HG02970 (cell line): ENCODE results near the gene CDH4.

Experiments used
- ATAC-seq: cut with Tn5 transposase; IDR thresholded peaks from one replicate; pipeline ENCODE4 v1.9.1; 2021; ENCODE audit warnings: mild to moderate bottlenecking, moderate library complexity, moderate number of reproducible peaks; ENCODE audit not compliant: unreplicated experiment, low FRiP score

Gene CDH4

DNA sequence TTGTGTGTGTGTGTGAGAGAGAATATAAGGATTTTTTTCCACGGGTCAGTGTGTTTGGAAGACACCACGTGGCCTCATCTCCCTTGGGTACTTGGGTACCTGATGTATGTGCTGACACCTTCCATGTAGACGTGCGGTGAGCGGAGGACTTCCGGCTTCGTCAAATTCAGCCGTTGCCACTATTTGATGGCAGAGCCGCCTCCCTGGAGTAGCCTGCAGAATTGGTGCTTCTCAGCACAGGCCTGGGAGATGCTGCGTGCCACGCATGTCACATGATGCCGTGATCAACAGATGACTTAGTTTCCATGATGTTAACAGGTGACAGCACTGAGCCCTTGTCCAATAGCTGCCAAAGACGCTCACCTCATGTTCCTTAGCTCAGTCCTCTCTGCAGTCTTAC is 69.4 kb downstream of the CDH4 start:
- no peak for ATAC-seq

GRCh38 chr20:61322151-61322865 is 70.2 kb downstream of the CDH4 start:
- no peak for ATAC-seq

DNA sequence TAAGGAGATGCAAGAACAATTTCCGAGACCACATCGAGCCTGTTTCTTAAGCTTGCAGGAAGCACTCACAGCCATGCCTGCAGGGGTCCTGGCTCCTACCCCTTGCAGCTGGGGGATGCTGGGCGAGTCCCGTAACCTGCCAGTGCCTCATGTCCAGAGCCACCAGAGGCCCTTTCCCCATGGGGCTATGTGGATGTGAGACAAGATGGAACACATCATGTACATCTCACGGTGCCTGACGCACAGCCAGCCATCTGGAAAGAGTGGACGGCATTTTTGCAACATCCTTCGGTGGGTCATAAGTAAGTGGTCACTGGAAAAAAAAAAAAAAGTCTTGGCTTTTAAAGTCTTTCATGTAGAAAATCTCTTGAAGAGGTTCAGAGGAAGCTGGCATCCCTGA is 72.8 kb downstream of the CDH4 start:
- no peak for ATAC-seq

GRCh38 chr20:61325718-61326117 is 73.7 kb downstream of the CDH4 start:
- ATAC-seq = no peak

DNA sequence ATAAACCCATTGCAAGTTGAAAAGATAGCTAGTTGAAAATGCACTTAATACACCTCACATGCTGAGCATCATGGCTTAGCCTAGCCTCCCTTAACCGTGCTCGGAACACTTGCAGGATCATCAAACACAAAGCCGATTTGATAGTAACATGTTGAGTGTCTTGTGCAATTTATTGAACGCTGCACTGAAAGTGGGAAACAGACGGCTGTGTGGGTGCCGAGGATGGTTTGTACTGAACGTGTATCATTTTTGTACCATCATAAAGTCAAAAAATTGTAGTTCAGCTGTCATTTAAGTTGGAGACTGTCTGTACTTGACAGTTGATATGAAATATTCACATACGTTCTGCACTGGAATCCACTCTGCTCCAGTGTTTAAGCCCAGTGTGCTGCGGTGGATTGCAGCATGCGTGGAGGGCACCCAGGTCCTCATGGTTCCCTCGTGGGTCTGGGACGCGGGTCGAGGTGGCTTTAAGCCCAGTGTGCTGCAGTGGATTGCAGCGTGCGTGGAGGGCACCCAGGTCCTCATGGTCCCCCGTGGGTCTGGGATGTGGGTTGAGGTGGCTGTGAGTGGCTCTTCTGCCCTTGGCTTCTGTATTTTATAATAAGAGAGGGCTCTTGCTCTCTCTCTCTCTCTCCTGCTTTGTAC is 77.0 kb downstream of the CDH4 start:
- ATAC-seq = no peak

GRCh38 chr20:61330441-61330840 is 78.4 kb downstream of the CDH4 start:
- no peak for ATAC-seq

DNA sequence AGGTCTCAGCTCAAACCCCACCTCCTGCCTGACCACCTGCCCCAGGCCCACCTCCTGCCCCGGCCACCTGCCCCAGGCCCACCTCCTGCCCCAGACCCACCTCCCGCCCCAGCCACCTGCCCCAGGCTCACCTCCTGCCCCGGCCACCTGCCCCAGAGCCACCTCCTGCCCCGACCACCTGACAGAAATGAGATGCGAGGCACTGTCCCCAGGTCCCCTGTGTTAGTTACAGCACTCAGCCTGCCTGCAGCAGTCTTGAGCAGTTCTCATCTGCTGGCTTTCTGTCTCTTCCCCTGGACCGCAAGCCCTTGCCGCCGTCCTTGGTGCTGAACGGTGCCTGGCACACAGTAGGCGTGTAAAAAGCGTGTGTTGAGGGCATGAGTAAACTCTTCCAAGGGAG is 79.5 kb downstream of the CDH4 start:
- ATAC-seq = no peak

DNA sequence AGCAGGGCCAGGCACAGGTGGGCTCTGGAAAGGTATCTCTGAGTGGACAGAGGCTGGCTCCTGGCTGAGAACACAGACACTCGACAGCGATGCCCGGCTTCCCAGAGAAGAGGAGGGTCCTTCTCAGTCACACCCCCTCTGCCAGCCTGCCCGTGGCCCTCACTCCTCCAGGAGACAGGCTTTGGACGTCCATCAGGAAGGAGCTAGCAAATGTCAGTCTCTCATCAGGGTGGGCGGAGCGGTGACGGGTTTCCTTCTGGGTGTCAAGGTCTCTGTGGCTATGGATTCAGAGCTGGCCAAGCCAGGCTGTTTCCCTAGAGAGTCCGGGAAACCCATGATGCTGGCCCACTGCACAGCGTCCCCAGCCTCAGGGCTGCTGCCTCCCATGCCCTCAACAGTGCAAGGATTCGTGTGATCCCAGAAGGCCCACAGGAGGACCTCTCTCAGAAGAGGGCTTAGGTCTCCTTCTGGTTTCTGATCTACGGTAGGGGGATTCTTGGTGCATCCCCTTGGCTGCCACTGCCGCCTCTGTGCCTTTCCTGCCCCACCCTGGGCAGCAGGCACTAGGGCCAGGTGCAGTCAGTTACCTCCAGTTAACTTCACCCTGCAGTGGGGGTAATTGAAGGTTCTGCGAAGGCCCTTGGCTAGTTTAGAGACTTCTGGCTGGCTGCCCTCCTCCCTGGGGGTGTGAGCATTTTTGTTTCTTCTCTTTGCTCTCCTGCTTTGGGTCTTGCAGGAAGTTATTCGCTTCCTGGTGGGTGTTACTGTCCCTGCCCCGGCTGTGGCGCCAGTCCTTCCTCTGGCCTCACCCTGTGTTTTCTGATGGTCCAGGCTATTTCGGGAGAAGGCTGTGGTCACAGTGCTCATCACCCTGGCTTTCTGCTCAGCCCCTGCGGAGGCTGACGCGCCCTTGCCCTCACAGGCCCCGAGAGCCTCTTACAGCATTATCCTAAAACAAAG is 80.2 kb downstream of the CDH4 start:
- no peak for ATAC-seq

DNA sequence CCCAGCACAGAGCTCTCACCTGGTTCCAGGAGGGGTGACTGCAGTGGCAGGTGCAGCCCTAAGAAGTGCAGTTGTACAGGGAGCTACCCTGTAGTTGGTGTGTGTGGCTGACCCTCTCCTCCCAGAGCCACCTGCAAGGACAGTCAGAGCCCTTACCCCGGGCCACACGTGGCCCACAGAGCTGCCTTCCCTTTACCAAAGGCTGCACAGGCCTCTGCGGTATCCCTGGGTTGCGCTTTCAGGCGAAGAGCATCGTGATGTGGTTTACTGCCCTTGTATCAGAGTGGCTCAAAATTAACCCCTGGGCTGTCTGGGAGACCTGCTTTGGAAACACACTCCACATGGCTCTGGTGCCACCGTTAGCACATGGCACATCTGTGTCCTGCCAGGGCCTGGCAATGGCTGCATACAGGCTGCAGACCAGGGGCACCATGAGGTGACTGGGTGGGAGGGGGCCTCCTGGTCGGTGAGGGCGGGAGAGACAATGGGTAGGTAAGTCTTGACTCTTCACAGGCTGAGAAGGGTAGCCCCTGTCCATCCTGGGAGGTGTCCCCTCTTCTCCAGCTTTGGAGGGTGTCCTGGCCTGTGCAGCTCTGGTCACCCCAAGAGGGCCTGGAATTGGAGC is 81.5 kb downstream of the CDH4 start:
- no peak for ATAC-seq

GRCh38 chr20:61340157-61340556 is 88.1 kb downstream of the CDH4 start:
- no peak for ATAC-seq

DNA sequence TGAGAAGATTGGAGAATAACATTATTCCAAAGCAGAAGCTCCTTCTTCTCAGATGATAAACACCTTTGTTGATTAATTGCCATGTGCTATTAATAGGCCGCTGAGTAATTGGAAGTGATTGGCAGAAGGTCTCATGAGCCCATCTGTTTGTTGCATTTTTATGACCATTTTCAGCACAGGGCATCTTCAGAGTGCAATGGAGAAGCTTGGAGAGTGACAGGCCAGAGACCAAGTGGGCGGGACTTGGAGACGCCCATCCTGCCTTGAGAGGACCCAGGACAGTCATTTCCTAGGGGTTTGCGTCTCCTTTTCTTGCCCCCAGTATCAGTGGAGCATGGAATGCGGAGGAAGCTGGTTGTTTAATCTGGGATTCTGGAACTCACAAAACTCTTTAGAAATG is 89.5 kb downstream of the CDH4 start:
- no peak for ATAC-seq

DNA sequence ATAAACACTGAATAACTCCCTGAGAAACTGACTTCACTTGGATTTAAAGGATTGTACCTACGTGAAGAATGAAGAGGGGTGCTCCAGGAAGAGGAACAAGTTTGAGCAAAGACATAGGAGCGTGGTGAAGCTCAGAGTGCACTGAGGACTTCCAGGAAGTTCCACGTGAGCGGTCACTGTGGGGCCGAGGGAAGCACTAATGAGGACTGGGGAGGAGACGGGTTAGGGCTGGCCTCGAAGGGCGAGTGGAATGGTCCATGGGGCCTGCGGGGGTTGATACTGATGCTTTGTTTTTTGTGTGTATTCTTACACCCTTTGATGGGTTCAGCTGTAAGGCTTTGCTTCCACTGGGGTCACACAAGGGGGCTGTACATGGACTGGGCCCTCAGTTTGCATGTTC is 91.9 kb downstream of the CDH4 start:
- no peak for ATAC-seq

DNA sequence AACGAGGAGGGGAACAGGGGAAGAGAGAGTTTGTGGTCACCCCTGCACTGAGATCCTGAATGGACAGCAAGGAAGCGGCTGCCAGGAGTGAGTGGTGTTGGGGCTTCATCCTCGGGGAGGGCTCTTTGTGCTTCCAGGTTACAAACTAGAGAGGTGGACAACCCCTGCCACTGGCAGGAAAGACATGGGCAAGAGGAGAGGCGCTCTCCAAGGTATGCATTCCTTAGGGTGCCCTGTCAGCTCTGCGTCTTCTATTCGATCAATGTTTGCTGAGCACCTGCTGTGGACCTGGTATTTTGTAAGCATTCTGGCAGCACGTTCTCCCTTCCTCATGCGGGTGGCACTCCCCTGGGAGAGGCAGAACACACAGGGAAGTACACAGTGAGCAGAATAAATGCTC is 93.6 kb downstream of the CDH4 start:
- no peak for ATAC-seq

DNA sequence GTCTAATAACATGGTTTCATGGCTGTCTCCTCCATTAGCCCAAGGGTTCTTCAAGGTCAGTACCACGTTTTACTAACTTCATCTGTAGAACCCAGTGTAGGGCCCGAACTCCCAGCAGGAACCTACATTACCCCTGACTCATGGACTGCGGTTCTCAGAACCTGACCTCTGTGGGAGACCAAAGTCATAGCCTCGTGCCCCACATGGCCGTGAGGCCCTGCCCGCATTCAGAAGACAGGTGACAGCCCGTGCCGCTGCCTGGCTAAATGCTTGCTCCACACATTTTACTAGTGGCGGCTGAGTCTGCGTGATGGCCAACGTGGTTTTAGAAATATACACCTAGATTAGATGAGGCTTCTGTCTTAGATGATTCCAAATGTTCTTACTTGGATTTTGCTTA is 94.9 kb downstream of the CDH4 start:
- no peak for ATAC-seq

GRCh38 chr20:61347443-61347842 is 95.4 kb downstream of the CDH4 start:
- ATAC-seq = no peak

GRCh38 chr20:61349447-61350165 is 97.5 kb downstream of the CDH4 start:
- no peak for ATAC-seq

GRCh38 chr20:61350500-61351250 is 98.6 kb downstream of the CDH4 start:
- no peak for ATAC-seq

DNA sequence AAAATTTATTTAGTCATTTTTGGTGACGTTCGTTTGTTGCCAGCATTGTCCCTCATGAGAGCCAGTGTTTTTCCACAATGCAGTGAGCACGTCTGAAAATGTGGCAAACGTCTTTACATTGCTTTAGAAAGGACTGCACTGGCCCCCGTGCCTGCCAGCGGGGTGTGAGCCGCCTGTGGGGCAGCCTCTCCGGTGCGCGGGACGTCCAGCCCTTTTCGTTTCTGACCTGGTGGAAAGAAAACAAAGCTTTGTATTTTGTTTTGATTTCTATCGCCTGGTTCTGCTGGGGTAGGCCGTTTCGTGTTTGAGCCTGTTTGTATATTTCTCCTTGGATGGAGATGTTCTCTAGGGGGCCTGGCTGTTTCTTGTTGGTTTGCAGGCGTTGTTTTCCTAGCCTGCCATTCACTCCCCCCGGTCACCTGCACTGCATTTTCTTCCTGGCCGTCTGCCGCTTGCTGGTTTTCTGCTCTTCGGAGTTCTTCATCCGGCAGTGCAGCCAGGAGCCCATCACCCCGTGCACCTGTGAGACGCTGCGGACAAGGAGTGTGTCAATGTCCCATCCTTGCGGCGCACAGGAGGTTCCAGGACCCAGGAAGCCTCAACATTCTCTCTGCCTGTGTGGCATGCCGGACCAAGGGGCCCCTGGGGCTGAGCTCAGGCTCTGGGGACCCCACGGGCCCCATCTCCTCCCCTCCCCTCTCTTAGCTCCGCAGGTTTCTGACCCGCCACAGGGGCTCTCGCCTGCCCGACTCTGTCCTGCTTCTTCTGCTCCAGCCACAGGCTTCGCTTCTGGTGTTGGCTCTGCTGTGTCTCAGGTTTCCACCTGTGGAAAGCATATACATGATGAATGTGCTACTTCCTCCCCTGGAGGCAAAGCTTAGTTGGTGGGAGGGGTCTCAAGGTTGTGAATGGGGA is 100.5 kb downstream of the CDH4 start:
- no peak for ATAC-seq
